BLaER1 treated with 17β-estradiol and CSF1 and Interleukin-3, amounts not matched to agents 10 nM and 100 nM (cell line): Measurements from ENCODE around the gene GTPBP6.

Experiments used
- H3K27ac ChIP-seq, 11 experiments: shearing (Covaris generic); formaldehyde crosslinking; 2 replicates each; pipeline ENCODE4 v1.8.1; 2022
- H3K27me3 ChIP-seq, 11 experiments: shearing (Covaris generic); formaldehyde crosslinking; 2 replicates each; pipeline ENCODE4 v1.8.1; 2022
- H3K36me3 ChIP-seq, 11 experiments: shearing (Covaris generic); formaldehyde crosslinking; 2 replicates each; pipeline ENCODE4 v1.8.1; 2022
- H3K4me1 ChIP-seq, 10 experiments: shearing (Covaris generic); formaldehyde crosslinking; 2 replicates each; pipeline ENCODE4 v1.8.1; 2022
- H3K4me2 ChIP-seq, 11 experiments: shearing (Covaris generic); formaldehyde crosslinking; 2 replicates each; pipeline ENCODE4 v1.8.1; 2022
- H3K4me3 ChIP-seq, 10 experiments: shearing (Covaris generic); formaldehyde crosslinking; 2 replicates each; pipeline ENCODE4 v1.8.1; 2022
- H3K9ac ChIP-seq, 11 experiments: shearing (Covaris generic); formaldehyde crosslinking; 2 replicates each; pipeline ENCODE4 v1.8.1; 2022
- H3K9me3 ChIP-seq, 11 experiments: shearing (Covaris generic); formaldehyde crosslinking; replicated peaks in 1 of 11; 2 replicates each; pipeline ENCODE4 v1.8.1; 2022
- H4K20me1 ChIP-seq, 11 experiments: shearing (Covaris generic); formaldehyde crosslinking; 2 replicates each; pipeline ENCODE4 v1.8.1; 2022
- Cebpa-rat ChIP-seq, 11 experiments: shearing (Covaris generic); IDR thresholded peaks; 2 replicates each; pipeline ENCODE4 v1.8.1; 2022

The GTPBP6 gene

GRCh38 chrX:340641-341423 lies 22.2 kb upstream of the GTPBP6 start:
- Histone ChIP-seq H3K27ac (no peak overlapping the region), H3K9ac (no peak overlapping the region), H3K4me2 (no peak overlapping the region), H3K4me3 (no peak overlapping the region), H3K27me3 (no peaks in the 10 kb centered on the region), H3K9me3 (peaks cover 33 to 64% (median 43%) of the 10 kb centered on the region in 11 experiments), H3K36me3 (peaks cover 23 to 67% (median 62%) of the 10 kb centered on the region in 11 experiments), H3K4me1 (0 out of 20 replicates have a peak, but pooled peaks cover 0 to 3% (median 0%) of the 10 kb centered on the region in 10 experiments), H4K20me1 (no peaks in the 10 kb centered on the region)
- no peak for TF ChIP-seq Cebpa-rat (IDR thresholded peaks at IDR 0.05)

- peaks cover 22 to 71% (median 66%) of the 10 kb centered on the region in 11 experiments for H3K36me3 ChIP-seq
- peaks cover 29 to 60% (median 40%) of the 10 kb centered on the region in 11 experiments for H3K9me3 ChIP-seq
- no peaks in the 10 kb centered on the region for H3K27me3 ChIP-seq
Measured at GRCh38 chrX:340121-340520, 21.5 kb upstream of the GTPBP6 start.

DNA sequence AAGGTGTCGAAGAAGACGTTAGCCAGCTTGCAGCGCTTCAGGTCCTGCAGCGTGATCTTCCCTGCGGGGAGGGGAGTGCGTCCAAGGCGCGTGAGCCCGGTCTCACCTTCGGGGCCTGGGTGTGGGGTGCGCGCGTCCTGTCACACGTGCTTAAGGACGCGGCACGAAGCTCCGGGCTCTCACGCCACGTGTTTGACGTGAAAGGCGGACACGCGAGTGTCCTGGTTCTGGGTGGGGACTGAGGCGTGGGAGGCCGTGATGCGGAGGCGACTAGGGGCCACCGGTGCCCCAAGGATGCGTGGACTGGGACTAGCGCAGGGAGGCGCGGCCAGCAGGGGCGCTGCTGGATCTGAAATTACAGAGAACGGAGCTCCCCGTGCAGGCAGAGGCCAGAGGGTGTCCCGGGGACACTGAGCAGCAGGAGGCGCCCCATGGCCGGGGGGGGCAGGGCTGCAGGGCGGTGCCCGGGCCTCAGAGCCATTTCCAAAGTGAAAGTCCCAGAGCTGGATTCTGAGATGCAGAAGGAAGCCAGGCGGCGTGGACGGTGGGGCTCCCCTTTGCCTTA lies 20.3 kb upstream of the GTPBP6 start:
- Histone ChIP-seq H3K36me3 (peaks cover 18 to 71% (median 64%) of the 10 kb centered on the region in 11 experiments), H3K27me3 (no peaks in the 10 kb centered on the region), H4K20me1 (0 out of 22 replicates have a peak, but pooled peaks cover 0 to 6% (median 0%) of the 10 kb centered on the region in 11 experiments), H3K4me1 (0 out of 20 replicates have a peak, but pooled peaks cover 0 to 3% (median 0%) of the 10 kb centered on the region in 10 experiments), H3K4me2 (no peak overlapping the region), H3K9me3 (peaks cover 17 to 48% (median 28%) of the 10 kb centered on the region in 11 experiments), H3K9ac (no peak overlapping the region), H3K27ac (no peak overlapping the region), H3K4me3 (no peak overlapping the region)
- no peak for TF ChIP-seq Cebpa-rat (IDR thresholded peaks at IDR 0.05)

More at GRCh38 chrX:340121-340520, 21.5 kb upstream of the GTPBP6 start:
- H3K4me3 ChIP-seq = no peak overlapping the region
- H3K4me2 ChIP-seq = no peak overlapping the region
- no peak overlapping the region for H3K9ac ChIP-seq
- no peaks in the 10 kb centered on the region for H4K20me1 ChIP-seq
- H3K4me1 ChIP-seq = 0 out of 20 replicates have a peak, but pooled peaks cover 0 to 3% (median 0%) of the 10 kb centered on the region in 10 experiments
- H3K27ac ChIP-seq = no peak overlapping the region
- no peak for TF ChIP-seq Cebpa-rat (IDR thresholded peaks at IDR 0.05)

DNA sequence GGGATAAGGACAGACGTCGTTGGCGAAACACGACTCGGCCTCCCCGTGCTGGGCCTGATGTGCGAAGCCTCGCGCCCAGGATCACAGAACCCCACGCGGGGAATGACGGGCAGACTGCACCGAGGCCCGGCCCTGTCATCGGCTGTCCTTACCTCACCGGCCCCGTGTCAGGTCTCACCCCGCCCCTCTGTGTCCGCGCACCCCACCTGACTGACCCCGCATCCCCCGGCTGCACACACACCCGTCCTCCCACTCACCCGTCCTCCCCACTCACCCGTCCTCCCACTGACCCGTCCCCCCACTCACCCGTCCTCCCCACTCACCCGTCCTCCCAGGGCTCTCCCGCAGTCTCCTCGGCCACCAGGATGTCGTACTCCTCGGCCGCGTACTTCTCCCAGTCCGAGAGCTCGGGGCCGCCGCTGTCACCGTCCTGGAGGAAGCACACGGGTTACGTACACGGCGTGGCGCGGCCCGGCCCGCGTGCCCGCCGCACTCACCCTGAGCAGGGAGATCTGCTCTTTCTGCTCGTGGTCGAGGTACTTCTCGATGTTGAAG lies 19.8 kb upstream of the GTPBP6 start:
- H3K9me3 ChIP-seq = peaks cover 14 to 45% (median 26%) of the 10 kb centered on the region in 11 experiments
- H3K27ac ChIP-seq = no peak overlapping the region
- peaks cover 22 to 75% (median 69%) of the 10 kb centered on the region in 11 experiments for H3K36me3 ChIP-seq

GRCh38 chrX:337331-337831 lies 18.8 kb upstream of the GTPBP6 start:
- no peak for TF ChIP-seq Cebpa-rat (IDR thresholded peaks at IDR 0.05)

More for the DNA sequence above, 19.8 kb upstream of the GTPBP6 start:
- Histone ChIP-seq H3K27me3 (no peaks in the 10 kb centered on the region), H3K9ac (no peak overlapping the region), H3K4me3 (no peak overlapping the region), H4K20me1 (peaks cover 0 to 6% (median 0%) of the 10 kb centered on the region in 11 experiments; a peak in 1 of 22 replicates), H3K4me2 (no peak overlapping the region), H3K4me1 (0 out of 20 replicates have a peak, but pooled peaks cover 0 to 3% (median 0%) of the 10 kb centered on the region in 10 experiments)
- no peak for TF ChIP-seq Cebpa-rat (IDR thresholded peaks at IDR 0.05)

GRCh38 chrX:336227-336626 lies 17.6 kb upstream of the GTPBP6 start:
- Histone ChIP-seq H3K4me2 (no peak overlapping the region), H4K20me1 (peaks cover 0 to 11% (median 0%) of the 10 kb centered on the region in 11 experiments; a peak in 5 of 22 replicates), H3K4me1 (peaks cover 5 to 9% (median 7%) of the 10 kb centered on the region in 10 experiments; a peak in 16 of 20 replicates), H3K4me3 (no peak overlapping the region), H3K9me3 (peaks cover 6 to 35% (median 16%) of the 10 kb centered on the region in 11 experiments; a peak in 17 of 22 replicates), H3K9ac (no peak overlapping the region), H3K36me3 (peaks cover 21 to 77% (median 70%) of the 10 kb centered on the region in 11 experiments; a peak in 21 of 22 replicates), H3K27ac (0 out of 22 replicates have a peak overlapping the region, but pooled peaks of 1 of the 11 experiments have one; percentile 21), H3K27me3 (peaks cover 7 to 13% (median 9%) of the 10 kb centered on the region in 11 experiments)
- TF ChIP-seq Cebpa-rat (IDR thresholded peaks at IDR 0.05) = no peak

More at GRCh38 chrX:337331-337831, 18.8 kb upstream of the GTPBP6 start:
- Histone ChIP-seq H3K4me1 (0 out of 20 replicates have a peak, but pooled peaks cover 0 to 3% (median 0%) of the 10 kb centered on the region in 10 experiments), H3K4me3 (no peak overlapping the region), H4K20me1 (peaks cover 0 to 6% (median 0%) of the 10 kb centered on the region in 11 experiments; a peak in 2 of 22 replicates), H3K36me3 (peaks cover 27 to 85% (median 79%) of the 10 kb centered on the region in 11 experiments), H3K9ac (no peak overlapping the region), H3K27me3 (peaks cover 0 to 2% (median 0%) of the 10 kb centered on the region in 11 experiments; a peak in 1 of 22 replicates), H3K9me3 (peaks cover 14 to 45% (median 26%) of the 10 kb centered on the region in 11 experiments), H3K4me2 (no peak overlapping the region), H3K27ac (no peak overlapping the region)

- Histone ChIP-seq H3K9ac (no peak overlapping the region), H3K27ac (no peak overlapping the region), H3K4me2 (no peak overlapping the region), H3K9me3 (peaks cover 3 to 30% (median 11%) of the 10 kb centered on the region in 11 experiments; a peak in 16 of 22 replicates), H3K4me3 (no peak overlapping the region), H3K36me3 (peaks cover 21 to 73% (median 66%) of the 10 kb centered on the region in 11 experiments; a peak in 21 of 22 replicates), H3K27me3 (peaks cover 11 to 18% (median 14%) of the 10 kb centered on the region in 11 experiments), H4K20me1 (peaks cover 0 to 15% (median 0%) of the 10 kb centered on the region in 11 experiments; a peak in 5 of 22 replicates), H3K4me1 (peaks cover 9 to 14% (median 11%) of the 10 kb centered on the region in 10 experiments; a peak in 16 of 20 replicates)
- TF ChIP-seq Cebpa-rat (IDR thresholded peaks at IDR 0.05) = no peak
Measured at GRCh38 chrX:335758-336155, 17.2 kb upstream of the GTPBP6 start.
